ENCODE data around the gene BMPR1B.

DNA sequence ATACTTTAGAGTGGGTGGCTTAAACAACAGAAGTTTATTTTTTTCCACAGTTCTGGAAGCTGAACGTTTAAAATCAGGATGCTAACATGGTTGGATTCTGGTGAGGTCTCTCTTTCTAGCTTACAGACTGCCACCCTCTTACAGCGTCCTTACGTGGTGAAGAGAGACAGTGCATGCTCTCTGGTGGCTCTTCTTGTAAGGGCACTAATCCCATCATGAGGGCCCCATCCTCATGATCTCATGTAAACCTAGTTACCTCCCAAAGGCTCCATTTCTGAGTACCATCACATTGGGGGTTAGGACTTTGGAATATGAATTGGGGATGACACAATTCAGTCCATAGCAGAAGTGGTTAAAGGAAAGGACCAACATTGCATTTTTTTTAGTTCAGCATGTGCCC is 132.8 kb downstream of the BMPR1B start:
- TF ChIP-seq POLR2A (IDR thresholded peaks at IDR 0.05) (no peak), CTCF (IDR thresholded peaks at IDR 0.05) (no peak)
